HEK293T (cell line): ENCODE results near the gene TVP23B.
"Not testable (repeated sequence)": the region's sequence is repeated elsewhere in the genome, so short reads cannot be mapped to it uniquely, and the experiment has no call there.

ENCODE experiments used
- ARNT ChIP-seq: fragments of 450-650 bp; IDR thresholded peaks from 2 replicates; pipeline ENCODE4 v1.6.1; 2017; ENCODE audit warnings: mild to moderate bottlenecking
- BHLHE40 ChIP-seq: fragments of 450-650 bp; IDR thresholded peaks from 2 replicates; pipeline ENCODE4 v1.6.1; 2016; ENCODE audit warnings: mild to moderate bottlenecking, moderate library complexity, borderline replicate concordance
- CTBP1 ChIP-seq: fragments of 450-650 bp; IDR thresholded peaks from 2 replicates; pipeline ENCODE4 v1.6.1; 2016; ENCODE audit warnings: borderline replicate concordance
- ELF4 ChIP-seq: fragments of 450-650 bp; IDR thresholded peaks from 2 replicates; pipeline ENCODE4 v1.6.1; 2017; ENCODE audit warnings: antibody characterized with exemption
- FOXA1 ChIP-seq: fragments of 450-650 bp; IDR thresholded peaks from 2 replicates; pipeline ENCODE4 v1.6.1; 2016; ENCODE audit warnings: mild to moderate bottlenecking
- FOXK2 ChIP-seq: fragments of 450-650 bp; IDR thresholded peaks from 2 replicates; pipeline ENCODE4 v1.6.1; 2016; ENCODE audit warnings: mild to moderate bottlenecking
- FOXM1 ChIP-seq: fragments of 450-650 bp; IDR thresholded peaks from 2 replicates; pipeline ENCODE4 v1.6.1; 2017; ENCODE audit warnings: mild to moderate bottlenecking, borderline replicate concordance
- HDGF ChIP-seq: fragments of 450-650 bp; IDR thresholded peaks from 2 replicates; pipeline ENCODE4 v1.6.1; 2017; ENCODE audit warnings: antibody characterized with exemption, borderline replicate concordance
- L3MBTL2 ChIP-seq: fragments of 450-650 bp; conservative IDR thresholded peaks from 2 replicates; pipeline ENCODE4 v1.6.1; 2016; ENCODE audit warnings: mild to moderate bottlenecking
- LEF1 ChIP-seq: fragments of 450-650 bp; IDR thresholded peaks from 2 replicates; pipeline ENCODE4 v1.6.1; 2017; ENCODE audit warnings: mild to moderate bottlenecking, borderline replicate concordance
- SP1 ChIP-seq: fragments of 450-650 bp; IDR thresholded peaks from 2 replicates; pipeline ENCODE4 v1.6.1; 2017
- SUZ12 ChIP-seq: fragments of 450-650 bp; IDR thresholded peaks from 2 replicates; pipeline ENCODE4 v1.6.1; 2016; ENCODE audit warnings: mild to moderate bottlenecking
- TARDBP ChIP-seq: fragments of 450-650 bp; IDR thresholded peaks from 2 replicates; pipeline ENCODE4 v1.6.1; 2016
- ZNF384 ChIP-seq: fragments of 450-650 bp; IDR thresholded peaks from 2 replicates; pipeline ENCODE4 v1.6.1; 2016

GRCh38 chr17:18770572-18770971, 10.4 kb upstream of the TVP23B start:
- not testable (repeated sequence) for TF ChIP-seq SP1, L3MBTL2, ELF4, BHLHE40, LEF1, FOXA1, ARNT, FOXM1, TARDBP, HDGF, ZNF384, FOXK2, CTBP1, SUZ12
